Testis (tissue), 2 donors: Measurements from ENCODE around the gene NAGLU.

ENCODE experiments used
- CTCF ChIP-seq, 3 experiments: fragments of 450-650 bp in 2 of 3; fragments of 200-600 bp in 1 of 3; sonication (generic) in 1 of 3; IDR thresholded peaks; one replicate each; pipeline ENCODE4 v1.5.1; 2016 to 2019; ENCODE audit warnings: antibody characterized with exemption in 3 of 3, mild to moderate bottlenecking in 2 of 3, moderate library complexity in 1 of 3
- POLR2A ChIP-seq: fragments of 450-650 bp; IDR thresholded peaks from one replicate; pipeline ENCODE4 v1.6.1; 2017; ENCODE audit warnings: antibody characterized with exemption, mild to moderate bottlenecking, moderate library complexity

GRCh38 chr17:42560246-42560645 lies 24.2 kb downstream of the NAGLU start:
- TF ChIP-seq POLR2A (no peak), CTCF (IDR thresholded peaks at IDR 0.05) (no peak)
